Activated naive CD8-positive, alpha-beta T cell treated with anti-CD3 and anti-CD28 coated beads for 36 hours (primary cell): ENCODE results near the gene ITPRIPL2. TPM values are rescaled to one million over a fixed set of nuclear protein-coding genes. Genes with fewer than 3 reads are reported as not detected.
A peak's percentile ranks its signal among the peaks of the same experiment; 100 is the strongest.

ENCODE experiments used
- DNase-seq: peaks from one replicate; pipeline ENCODE4 v3.0.0; 2021
- H3K27ac Mint-ChIP-seq: one replicate; pipeline ENCODE4 v1.8.0; 2022; ENCODE audit warnings: mild to moderate bottlenecking, moderate library complexity, mixed read lengths
- H3K27me3 Mint-ChIP-seq: one replicate; pipeline ENCODE4 v1.8.0; 2022; ENCODE audit warnings: mild to moderate bottlenecking, mixed read lengths
- H3K36me3 Mint-ChIP-seq: one replicate; pipeline ENCODE4 v1.8.0; 2021; ENCODE audit warnings: mild to moderate bottlenecking, mixed read lengths
- H3K4me1 Mint-ChIP-seq: one replicate; pipeline ENCODE4 v1.8.0; 2021; ENCODE audit warnings: mixed read lengths
- H3K4me3 Mint-ChIP-seq: one replicate; pipeline ENCODE4 v1.8.0; 2022; ENCODE audit warnings: mild to moderate bottlenecking, moderate library complexity, mixed read lengths
- H3K9me3 Mint-ChIP-seq: one replicate; pipeline ENCODE4 v1.8.0; 2022; ENCODE audit warnings: mixed read lengths
- total RNA-seq, 2 experiments: library from RNA; stranded (reverse); gene quantifications; one replicate each; pipeline ENCODE4 v1.2.3, GENCODE V29; 2021

Gene ITPRIPL2
- total RNA-seq, 2 experiments from 2014 or later: 0.35 to 0.38 TPM

DNA sequence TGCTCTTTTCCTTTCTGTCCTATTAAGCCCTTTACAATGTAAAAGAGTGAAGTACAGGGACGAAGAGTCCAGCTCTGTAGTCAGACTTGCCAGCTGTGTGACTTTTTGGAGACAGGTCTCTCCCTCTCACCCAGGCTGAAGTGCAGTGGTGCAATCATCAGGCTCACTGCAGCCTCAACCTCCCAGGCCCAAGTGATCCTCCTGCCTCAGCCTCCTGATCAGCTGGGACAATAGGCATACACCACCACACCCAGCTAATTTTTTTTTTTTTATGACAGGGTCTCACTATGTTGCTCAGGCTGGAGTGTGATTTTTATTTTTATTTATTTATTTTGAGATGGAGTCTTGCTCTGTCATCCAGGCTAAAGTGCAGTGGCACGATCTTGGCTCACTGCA is 7.1 kb upstream of the ITPRIPL2 start:
- DNase-seq: no peak

DNA sequence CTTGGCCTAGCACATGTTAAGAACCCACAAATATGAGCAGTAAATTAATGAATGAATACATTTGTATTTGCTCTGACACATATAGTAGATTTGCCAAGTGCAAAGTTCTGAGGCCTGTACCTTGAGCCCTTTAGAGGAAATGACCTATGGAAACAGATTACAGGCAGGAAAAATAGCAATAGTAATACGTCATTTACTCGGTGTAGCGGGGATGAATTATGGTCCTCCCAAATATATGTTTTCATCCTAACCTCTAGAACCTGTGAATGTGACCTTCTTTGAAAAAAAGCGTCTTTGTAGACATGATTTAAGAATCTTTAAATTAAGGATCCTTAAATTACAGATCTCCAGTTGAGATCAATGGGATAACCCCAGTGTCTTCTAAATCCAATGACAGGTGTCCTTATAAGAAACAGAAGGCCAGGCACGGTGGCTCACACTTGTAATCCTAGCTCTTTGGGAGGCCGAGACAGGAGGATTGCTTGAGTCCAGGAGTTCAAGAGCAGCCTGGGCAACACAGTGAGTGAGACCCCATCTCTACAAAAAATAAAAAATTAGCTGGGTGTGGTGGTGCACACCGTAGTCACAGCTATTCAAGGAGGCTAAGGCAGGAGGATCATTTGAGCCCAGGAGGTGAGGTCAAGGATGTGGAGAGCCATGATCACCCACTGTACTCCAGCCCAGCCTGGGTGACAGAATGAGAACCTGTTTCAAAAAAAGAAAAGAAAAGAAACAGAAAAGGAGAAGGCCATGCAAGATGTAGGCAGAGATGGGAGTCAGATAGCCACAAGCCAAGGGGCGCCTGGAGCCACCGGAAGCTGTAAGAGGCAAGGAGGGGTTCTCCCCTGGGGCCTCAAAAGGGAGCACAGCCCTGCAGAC is 5.1 kb upstream of the ITPRIPL2 start:
- H3K27ac Mint-ChIP-seq: no peak overlapping the region

More for the DNA sequence above, 7.1 kb upstream of the ITPRIPL2 start:
- no peak overlapping the region for H3K4me3 Mint-ChIP-seq
- no peak overlapping the region for H3K27ac Mint-ChIP-seq
- no peaks in the 10 kb centered on the region for H3K9me3 Mint-ChIP-seq
- H3K27me3 Mint-ChIP-seq: peaks cover 11% of the 10 kb centered on the region
- H3K36me3 Mint-ChIP-seq: no peaks in the 10 kb centered on the region
- H3K4me1 Mint-ChIP-seq: peaks cover 2% of the 10 kb centered on the region

DNA sequence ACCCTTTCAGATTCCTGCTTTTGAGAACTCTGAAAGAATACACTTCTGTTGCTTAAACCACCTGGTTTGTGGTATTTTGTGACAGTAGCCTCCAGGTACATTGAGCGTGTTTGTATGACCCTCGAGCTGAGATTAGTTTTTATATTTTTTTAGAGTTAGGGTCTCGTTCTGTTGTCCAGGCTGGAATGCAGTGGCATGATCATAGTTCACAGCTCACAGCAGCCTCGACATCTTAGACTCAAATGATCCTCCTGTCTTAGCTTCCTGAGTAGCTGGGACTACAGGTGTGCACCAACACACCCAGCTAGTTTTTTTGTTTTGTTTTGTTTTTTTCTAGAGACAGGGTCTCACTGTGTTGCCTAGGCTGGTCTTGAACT is 4.5 kb upstream of the ITPRIPL2 start:
- no peak overlapping the region for H3K27ac Mint-ChIP-seq
- H3K9me3 Mint-ChIP-seq: no peaks in the 10 kb centered on the region
- DNase-seq: no peak
- peaks cover 33% of the 10 kb centered on the region for H3K27me3 Mint-ChIP-seq
- H3K4me1 Mint-ChIP-seq: peaks cover 2% of the 10 kb centered on the region
- no peak overlapping the region for H3K4me3 Mint-ChIP-seq
- H3K36me3 Mint-ChIP-seq: peaks cover 2% of the 10 kb centered on the region

More for the DNA sequence above, 5.1 kb upstream of the ITPRIPL2 start:
- DNase-seq: no peak
- Mint-ChIP-seq H3K36me3 (peaks cover 2% of the 10 kb centered on the region), H3K4me3 (no peak overlapping the region), H3K27me3 (peaks cover 29% of the 10 kb centered on the region), H3K4me1 (peaks cover 2% of the 10 kb centered on the region), H3K9me3 (no peaks in the 10 kb centered on the region)

DNA sequence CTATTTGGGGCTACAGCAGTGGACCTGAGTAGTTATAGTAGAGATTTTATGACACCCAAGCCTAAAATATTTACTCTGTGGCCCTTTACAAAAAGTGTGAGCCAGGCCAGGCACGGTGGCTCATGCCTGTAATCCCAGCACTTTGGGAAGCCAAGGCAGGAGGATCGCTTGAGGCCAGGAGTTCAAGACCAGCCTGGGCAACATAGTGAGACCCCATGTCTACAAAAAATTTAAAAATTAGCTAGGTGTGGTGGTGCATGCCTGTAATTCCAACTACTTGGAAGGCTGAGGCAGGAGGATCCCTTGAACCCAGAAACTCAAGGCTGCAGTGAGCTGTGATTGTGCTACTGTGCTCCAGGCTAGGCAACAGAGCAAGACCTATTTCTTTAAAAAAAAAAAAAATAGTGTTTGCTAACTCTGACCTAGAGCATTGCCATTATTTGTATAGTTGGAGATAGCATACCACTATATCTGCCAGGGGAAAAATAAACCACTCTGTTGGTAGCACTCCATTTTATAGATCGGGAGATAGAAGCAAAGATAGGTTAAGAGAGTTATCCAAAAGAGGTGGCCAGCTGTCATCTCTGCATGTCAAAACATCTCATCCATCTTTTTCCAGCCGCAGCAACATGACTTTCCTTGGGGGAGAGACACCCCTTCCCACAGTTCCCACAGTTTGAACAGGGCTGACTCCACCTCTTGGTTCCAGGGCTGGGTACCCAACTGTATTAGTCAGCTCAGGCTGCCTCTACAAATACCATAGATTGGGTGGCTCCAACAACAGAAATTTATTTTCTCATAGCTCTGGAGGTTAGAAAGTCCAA is 3.0 kb upstream of the ITPRIPL2 start:
- no peak overlapping the region for H3K4me3 Mint-ChIP-seq
- H3K4me1 Mint-ChIP-seq: peaks cover 2% of the 10 kb centered on the region
- H3K9me3 Mint-ChIP-seq: no peaks in the 10 kb centered on the region
- DNase-seq: no peak
- H3K27ac Mint-ChIP-seq: no peak overlapping the region
- H3K27me3 Mint-ChIP-seq: peaks cover 38% of the 10 kb centered on the region
- H3K36me3 Mint-ChIP-seq: peaks cover 2% of the 10 kb centered on the region

DNA sequence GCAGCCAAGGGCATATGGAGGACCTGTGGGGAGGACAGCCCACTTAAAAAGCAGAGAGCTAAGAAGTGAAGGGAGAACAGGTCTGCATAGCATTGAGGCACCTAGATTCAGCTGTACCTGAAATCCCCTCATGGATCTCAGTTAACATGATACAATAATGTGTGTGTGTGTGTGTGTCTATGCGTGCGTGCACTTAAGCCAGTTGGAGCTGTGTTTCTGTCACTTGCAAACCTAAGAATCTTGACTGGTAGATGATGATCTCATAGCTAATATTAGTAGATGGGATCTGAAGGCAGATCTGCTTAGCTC is 1.7 kb upstream of the ITPRIPL2 start:
- no peak overlapping the region for H3K27ac Mint-ChIP-seq

DNA sequence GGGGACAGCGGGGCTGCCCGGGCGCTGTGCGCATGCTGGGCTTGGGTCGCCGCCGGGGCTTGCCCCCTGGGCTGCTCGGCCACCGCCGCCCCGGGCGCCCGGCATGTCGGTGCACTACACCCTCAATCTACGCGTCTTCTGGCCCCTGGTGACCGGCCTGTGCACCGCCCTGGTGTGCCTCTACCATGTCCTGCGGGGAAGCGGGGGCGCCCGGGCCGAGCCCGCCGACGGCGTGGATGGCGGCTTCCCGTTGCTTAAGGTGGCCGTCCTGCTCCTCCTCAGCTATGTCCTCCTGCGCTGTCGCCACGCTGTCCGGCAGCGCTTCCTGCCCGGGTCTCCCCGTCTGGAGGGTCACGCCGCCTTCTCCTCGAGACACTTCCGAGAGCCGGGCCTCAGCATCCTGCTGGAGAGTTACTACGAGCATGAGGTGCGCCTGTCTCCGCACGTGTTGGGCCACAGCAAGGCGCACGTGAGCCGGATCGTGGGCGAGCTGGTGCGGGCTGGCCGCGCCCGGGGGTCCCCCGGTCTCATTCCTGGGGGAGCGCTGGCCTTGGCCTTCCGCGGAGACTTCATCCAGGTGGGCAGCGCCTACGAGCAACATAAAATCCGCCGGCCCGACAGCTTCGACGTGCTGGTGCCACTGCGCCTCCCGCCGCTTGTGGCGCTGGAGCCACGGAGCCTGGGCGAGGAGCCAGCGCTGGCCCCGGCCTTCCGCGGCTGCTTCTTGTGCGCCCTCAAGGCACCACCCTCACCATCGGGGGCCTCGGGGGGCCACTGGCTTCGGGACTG is 789 bp downstream of the ITPRIPL2 start:
- Mint-ChIP-seq H3K9me3 (no peaks in the 10 kb centered on the region), H3K27ac (no peak overlapping the region), H3K4me3 (peak overlapping the region; percentile 25), H3K36me3 (peaks cover 2% of the 10 kb centered on the region), H3K27me3 (peaks cover 44% of the 10 kb centered on the region), H3K4me1 (peaks cover 11% of the 10 kb centered on the region)
- no peak for DNase-seq

More for the DNA sequence above, 1.7 kb upstream of the ITPRIPL2 start:
- H3K9me3 Mint-ChIP-seq: no peaks in the 10 kb centered on the region
- peaks cover 3% of the 10 kb centered on the region for H3K4me1 Mint-ChIP-seq
- DNase-seq: no peak
- H3K36me3 Mint-ChIP-seq: peaks cover 2% of the 10 kb centered on the region
- H3K27me3 Mint-ChIP-seq: peaks cover 44% of the 10 kb centered on the region
- no peak overlapping the region for H3K4me3 Mint-ChIP-seq

DNA sequence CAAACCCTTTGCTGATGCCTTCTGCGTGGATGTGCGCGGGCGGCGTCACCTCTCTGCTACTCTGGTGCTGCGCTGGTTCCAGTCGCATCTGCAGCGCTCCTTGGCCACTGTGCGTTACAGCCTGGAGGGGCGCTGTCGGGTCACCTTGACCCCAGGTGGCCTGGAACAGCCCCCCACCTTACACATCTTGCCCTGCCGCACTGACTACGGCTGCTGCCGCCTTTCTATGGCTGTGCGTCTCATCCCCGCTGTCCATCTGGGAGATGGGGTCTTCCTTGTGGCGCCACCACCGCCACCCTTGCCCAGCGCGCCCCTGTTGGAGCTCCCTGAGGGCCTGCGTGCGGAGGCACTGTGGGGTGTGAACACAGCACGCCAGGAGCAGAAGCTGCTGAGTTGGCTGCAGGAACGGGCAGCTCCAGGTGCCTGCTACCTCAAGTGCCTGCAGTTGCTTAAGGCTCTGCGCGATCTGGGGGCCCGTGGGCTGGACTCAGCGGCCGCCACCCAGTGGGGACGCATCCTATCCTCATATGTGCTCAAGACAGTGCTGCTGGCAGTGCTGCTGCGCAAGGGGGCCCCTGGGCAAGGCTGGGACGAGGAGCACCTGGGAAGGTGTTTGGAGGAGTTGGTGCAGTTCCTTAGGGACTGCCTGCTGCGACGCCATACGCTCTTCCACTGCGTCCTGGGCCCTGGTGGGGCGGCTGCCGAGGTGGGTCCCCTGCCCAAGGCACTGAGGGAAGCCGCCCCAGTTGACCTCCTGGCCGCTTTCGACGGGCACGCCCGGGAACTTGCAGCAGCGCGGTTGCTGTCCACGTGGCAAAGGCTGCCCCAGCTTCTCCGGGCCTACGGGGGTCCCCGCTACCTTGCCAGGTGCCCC is 1.6 kb downstream of the ITPRIPL2 start:
- H3K9me3 Mint-ChIP-seq: no peaks in the 10 kb centered on the region
- H3K27ac Mint-ChIP-seq: no peak overlapping the region
- H3K27me3 Mint-ChIP-seq: peaks cover 44% of the 10 kb centered on the region
- H3K36me3 Mint-ChIP-seq: peaks cover 2% of the 10 kb centered on the region
- no peak overlapping the region for H3K4me3 Mint-ChIP-seq
- DNase-seq: no peak
- peaks cover 11% of the 10 kb centered on the region for H3K4me1 Mint-ChIP-seq

DNA sequence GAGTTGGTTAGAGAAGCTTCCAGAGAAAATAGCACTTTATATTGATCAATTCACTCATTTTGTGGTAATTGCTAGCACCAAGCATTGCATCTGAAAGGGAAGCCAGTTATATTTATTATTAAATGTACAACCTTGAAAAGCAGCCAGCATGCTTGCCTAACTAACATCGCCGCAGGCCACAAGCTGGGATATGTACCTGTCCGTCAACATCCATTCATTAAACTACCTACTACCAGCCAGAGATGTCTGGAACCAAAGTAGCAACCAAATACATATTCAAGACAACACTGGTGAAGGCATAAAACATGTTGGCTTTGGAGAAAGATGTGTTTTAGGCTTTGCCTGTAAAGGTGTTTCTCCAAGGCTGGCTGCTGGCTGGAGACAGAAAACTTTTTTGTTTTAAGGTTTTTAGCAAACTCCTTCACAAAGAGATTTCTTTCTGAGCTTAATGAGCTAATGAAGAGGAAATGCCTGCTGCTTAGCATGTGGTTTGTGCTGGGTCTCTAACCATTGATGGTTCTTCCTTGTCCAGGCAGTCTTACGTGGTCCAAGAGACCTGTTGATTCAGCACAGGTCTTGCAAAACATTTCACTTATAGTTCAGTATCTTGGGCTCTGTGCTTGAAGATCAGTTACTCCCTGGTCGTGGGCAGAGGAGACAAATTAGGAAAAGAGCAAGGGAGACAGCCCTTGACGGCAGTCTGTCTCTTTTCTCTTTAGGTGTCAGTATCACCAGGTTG is 3.1 kb downstream of the ITPRIPL2 start:
- Mint-ChIP-seq H3K27ac (no peak overlapping the region), H3K9me3 (no peaks in the 10 kb centered on the region), H3K4me1 (peaks cover 11% of the 10 kb centered on the region), H3K27me3 (peaks cover 38% of the 10 kb centered on the region), H3K36me3 (peaks cover 2% of the 10 kb centered on the region), H3K4me3 (no peak overlapping the region)
- no peak for DNase-seq

DNA sequence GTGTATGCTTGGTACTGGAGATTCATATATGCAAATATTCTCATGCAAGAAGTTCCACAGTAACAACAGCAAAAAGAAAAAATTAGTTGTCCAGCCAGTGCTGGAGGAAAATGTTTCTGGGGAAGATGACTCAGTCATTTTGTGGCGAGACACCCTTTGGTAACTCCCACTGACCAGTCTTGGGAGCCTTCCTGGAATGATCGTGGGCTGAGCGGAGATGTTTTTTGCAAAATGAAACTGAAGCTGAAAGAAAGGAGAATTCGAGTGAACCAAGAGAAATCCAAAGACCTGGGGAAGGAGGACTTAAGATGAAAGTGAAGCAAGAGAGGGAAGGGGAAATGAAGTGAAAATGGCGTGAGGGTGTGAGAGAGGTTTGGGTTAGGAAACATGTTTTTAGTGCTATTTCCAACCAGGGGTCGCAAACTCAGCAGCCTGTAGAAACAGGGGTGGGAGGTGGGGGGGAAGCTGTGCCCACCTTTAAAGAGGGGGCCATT is 5.2 kb downstream of the ITPRIPL2 start:
- Mint-ChIP-seq H3K27ac (peak overlapping the region; percentile 70), H3K4me3 (peak overlapping the region; percentile 46), H3K36me3 (no peaks in the 10 kb centered on the region), H3K4me1 (peaks cover 11% of the 10 kb centered on the region), H3K9me3 (no peaks in the 10 kb centered on the region), H3K27me3 (peaks cover 22% of the 10 kb centered on the region)
- DNase-seq: peak; percentile 38

DNA sequence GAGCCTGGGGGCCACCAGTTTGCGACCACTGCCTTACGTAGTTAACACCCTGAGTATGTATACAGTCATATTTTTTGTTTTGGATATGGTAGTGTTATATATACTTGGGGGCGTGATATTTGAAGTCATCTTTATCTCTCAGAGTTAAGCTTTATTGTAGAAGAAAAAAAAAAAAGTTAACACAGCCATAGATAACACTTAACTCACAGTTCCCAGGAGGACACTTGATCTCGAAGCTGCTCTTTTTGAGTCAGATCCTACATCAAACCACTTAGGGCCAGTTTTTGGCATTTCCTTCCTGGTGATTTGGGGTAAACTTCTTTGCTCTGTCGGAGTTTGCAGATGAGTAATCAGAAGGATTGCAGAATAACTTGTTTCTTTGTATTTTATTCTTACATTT is 5.8 kb downstream of the ITPRIPL2 start:
- Mint-ChIP-seq H3K36me3 (no peaks in the 10 kb centered on the region), H3K9me3 (no peaks in the 10 kb centered on the region), H3K4me1 (peaks cover 11% of the 10 kb centered on the region), H3K27me3 (peaks cover 21% of the 10 kb centered on the region), H3K4me3 (no peak overlapping the region), H3K27ac (no peak overlapping the region)
- no peak for DNase-seq

DNA sequence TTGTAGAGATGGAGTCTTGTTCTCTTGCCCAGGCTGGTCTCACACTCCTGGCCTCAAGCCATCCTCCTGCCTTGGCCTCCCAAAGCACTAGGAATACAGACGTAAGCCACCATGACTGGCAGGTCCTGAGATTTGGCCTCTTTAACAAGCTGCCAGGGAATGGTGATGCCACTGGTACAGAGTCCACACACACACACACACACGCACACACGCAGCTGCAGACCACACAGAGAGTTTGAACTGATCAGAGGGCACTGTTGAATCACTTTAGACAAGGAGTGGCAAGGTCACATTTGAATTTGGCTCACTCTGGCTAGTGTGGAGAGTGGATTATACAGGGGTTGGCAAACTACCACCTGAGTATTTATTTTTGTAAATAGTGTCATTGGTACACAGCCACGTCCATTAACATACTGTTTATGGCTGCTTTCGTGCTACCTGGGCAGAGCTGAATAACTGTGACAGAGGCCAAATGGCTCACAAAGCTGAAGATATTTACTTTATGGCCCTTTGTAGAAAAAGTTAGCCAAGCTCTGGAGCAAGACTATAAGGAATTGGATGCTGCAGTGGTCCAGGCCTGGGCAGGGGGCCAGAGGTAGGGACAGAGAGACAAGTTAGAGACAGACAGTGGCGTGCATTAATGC is 9.9 kb downstream of the ITPRIPL2 start:
- Mint-ChIP-seq H3K27ac (no peak overlapping the region), H3K27me3 (peaks cover 11% of the 10 kb centered on the region), H3K4me1 (peaks cover 7% of the 10 kb centered on the region), H3K36me3 (no peaks in the 10 kb centered on the region), H3K9me3 (no peaks in the 10 kb centered on the region), H3K4me3 (no peak overlapping the region)
- DNase-seq: no peak

DNA sequence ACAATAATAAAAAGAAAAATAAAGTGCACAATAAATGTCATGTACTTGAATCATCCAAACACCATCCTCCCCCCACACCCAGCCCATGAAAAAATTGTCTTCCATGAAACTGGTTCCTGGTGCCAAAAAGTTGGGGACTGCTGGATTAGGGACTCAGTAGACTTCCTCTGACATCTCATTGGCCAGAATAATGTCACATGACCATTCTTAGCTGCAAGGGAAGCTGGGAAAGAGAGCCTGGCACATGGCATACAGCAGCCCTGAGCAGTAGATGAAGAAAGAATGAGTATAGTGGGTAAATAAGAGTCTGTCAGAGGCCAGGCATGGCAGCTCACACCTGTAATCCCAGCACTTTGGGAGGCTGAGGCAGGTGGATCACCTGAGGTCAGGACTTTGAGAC is 12.5 kb downstream of the ITPRIPL2 start:
- Mint-ChIP-seq H3K36me3 (no peaks in the 10 kb centered on the region), H3K4me1 (peaks cover 12% of the 10 kb centered on the region), H3K27ac (no peak overlapping the region), H3K27me3 (peaks cover 7% of the 10 kb centered on the region), H3K4me3 (no peak overlapping the region), H3K9me3 (no peaks in the 10 kb centered on the region)
- DNase-seq: no peak

DNA sequence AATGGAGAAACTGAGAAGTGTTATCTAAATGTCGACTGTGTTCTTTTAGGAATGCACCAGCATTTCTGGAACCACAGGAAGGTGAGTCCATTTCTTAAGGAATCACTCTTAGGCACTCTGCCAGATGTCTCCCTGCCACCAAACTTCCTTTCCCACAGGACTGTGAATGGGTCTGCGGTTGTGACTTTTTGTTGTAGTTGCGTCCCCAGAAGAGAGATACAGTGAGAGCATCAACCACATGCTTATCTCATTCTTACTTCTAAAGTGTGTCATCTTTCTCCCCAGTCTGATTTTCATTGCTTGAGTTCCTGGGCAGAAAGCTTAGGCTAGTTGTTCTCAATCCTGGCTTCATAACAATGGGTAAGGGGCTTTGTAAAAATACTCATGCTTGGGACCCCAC is 13.4 kb downstream of the ITPRIPL2 start:
- Mint-ChIP-seq H3K4me3 (no peak overlapping the region), H3K27me3 (peaks cover 7% of the 10 kb centered on the region), H3K27ac (no peak overlapping the region), H3K4me1 (peaks cover 13% of the 10 kb centered on the region), H3K9me3 (no peaks in the 10 kb centered on the region), H3K36me3 (no peaks in the 10 kb centered on the region)
- no peak for DNase-seq
